HepG2 (cell line): Measurements from ENCODE around the gene WNT1. TPM values are rescaled to one million over a fixed set of nuclear protein-coding genes. Genes with fewer than 3 reads are reported as not detected.

ENCODE experiments used
- BCL3 ChIP-seq: sonication (generic); formaldehyde crosslinking; IDR thresholded peaks from 2 replicates; pipeline ENCODE4 v1.5.1; 2020; ENCODE audit warnings: mild to moderate bottlenecking, missing genetic modification reagents, moderate library complexity
- NFE2 ChIP-seq: sonication (generic); formaldehyde crosslinking; IDR thresholded peaks from 2 replicates; pipeline ENCODE4 v1.4.0; 2020; ENCODE audit warnings: missing genetic modification reagents
- POLR2AphosphoS2 ChIP-seq: IDR thresholded peaks from 2 replicates; pipeline ENCODE4 v1.6.1; 2011; ENCODE audit warnings: low read depth, low read length, improper control_type of control experiment
- REPIN1 ChIP-seq: sonication (generic); formaldehyde crosslinking; IDR thresholded peaks from 2 replicates; pipeline ENCODE4 v1.8.0; 2022; ENCODE audit warnings: missing genetic modification reagents, low read depth, mild to moderate bottlenecking, borderline replicate concordance
- RNF2 ChIP-seq: fragments of 450-650 bp; conservative IDR thresholded peaks from 2 replicates; pipeline ENCODE4 v1.6.1; 2016; ENCODE audit warnings: low read depth
- RORA ChIP-seq: sonication (generic); formaldehyde crosslinking; IDR thresholded peaks from 2 replicates; pipeline ENCODE4 v1.5.0; 2020; ENCODE audit warnings: mild to moderate bottlenecking, missing genetic modification reagents, moderate library complexity
- RXRA ChIP-seq: sonication (generic); formaldehyde crosslinking; IDR thresholded peaks from 2 replicates; pipeline ENCODE4 v1.5.1; 2020; ENCODE audit warnings: missing genetic modification reagents
- ZBTB43 ChIP-seq: sonication (generic); formaldehyde crosslinking; conservative IDR thresholded peaks from 2 replicates; pipeline ENCODE4 v1.4.0; 2020; ENCODE audit warnings: missing genetic modification reagents
- ZNF276 ChIP-seq: sonication (generic); formaldehyde crosslinking; IDR thresholded peaks from 2 replicates; pipeline ENCODE4 v1.4.0; 2020; ENCODE audit warnings: mild to moderate bottlenecking, low read depth, missing genetic modification reagents
- polyA plus RNA-seq, 8 experiments: library from polyadenylated mRNA; depleted of rRNA in 3 of 8; stranded (reverse) in 7 of 8; unstranded in 1 of 8; fragments of >200 nt; fragmentation: Illumina TruSeq in 4 of 8; extraction: Trizol in 4 of 8; gene quantifications; 2 replicates each; pipeline versions ENCODE4 v1.2.1 to v1.2.3, GENCODE V29; 2011 to 2016; ENCODE audit warnings: low read depth in 4 of 8, missing spikeins in 1 of 8, mixed read lengths in 1 of 8; ENCODE audit not compliant: insufficient read depth in 1 of 8
- total RNA-seq, 5 experiments: library from RNA; depleted of rRNA; stranded (reverse); fragments of >200 nt; fragmentation: Illumina TruSeq; extraction: Trizol; gene quantifications; 2 replicates each; pipeline ENCODE4 v1.2.3, GENCODE V29; 2016; ENCODE audit warnings: low read depth in 1 of 5
- TF ChIP-seq, protein P1 (sequence below): sonication (generic); formaldehyde crosslinking; IDR thresholded peaks from 2 replicates; pipeline ENCODE4 v1.4.0; 2020; ENCODE audit warnings: missing genetic modification reagents, borderline replicate concordance
- TF ChIP-seq, protein P2 (sequence below): sonication (generic); formaldehyde crosslinking; IDR thresholded peaks from 2 replicates; pipeline ENCODE4 v1.4.0; 2020; ENCODE audit warnings: mild to moderate bottlenecking, missing genetic modification reagents
- TF ChIP-seq, protein P3 (sequence below): sonication (generic); formaldehyde crosslinking; IDR thresholded peaks from 2 replicates; pipeline ENCODE4 v1.5.0; 2020; ENCODE audit warnings: missing genetic modification reagents

Gene WNT1
- total and polyA plus RNA-seq, 2 of the 13 experiments (the other 11 are each of a cell fraction or from before 2014, with no cell fraction given), result not detected

- TF ChIP-seq, protein P1, sequence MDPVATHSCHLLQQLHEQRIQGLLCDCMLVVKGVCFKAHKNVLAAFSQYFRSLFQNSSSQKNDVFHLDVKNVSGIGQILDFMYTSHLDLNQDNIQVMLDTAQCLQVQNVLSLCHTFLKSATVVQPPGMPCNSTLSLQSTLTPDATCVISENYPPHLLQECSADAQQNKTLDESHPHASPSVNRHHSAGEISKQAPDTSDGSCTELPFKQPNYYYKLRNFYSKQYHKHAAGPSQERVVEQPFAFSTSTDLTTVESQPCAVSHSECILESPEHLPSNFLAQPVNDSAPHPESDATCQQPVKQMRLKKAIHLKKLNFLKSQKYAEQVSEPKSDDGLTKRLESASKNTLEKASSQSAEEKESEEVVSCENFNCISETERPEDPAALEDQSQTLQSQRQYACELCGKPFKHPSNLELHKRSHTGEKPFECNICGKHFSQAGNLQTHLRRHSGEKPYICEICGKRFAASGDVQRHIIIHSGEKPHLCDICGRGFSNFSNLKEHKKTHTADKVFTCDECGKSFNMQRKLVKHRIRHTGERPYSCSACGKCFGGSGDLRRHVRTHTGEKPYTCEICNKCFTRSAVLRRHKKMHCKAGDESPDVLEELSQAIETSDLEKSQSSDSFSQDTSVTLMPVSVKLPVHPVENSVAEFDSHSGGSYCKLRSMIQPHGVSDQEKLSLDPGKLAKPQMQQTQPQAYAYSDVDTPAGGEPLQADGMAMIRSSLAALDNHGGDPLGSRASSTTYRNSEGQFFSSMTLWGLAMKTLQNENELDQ, result no peak
- TF ChIP-seq NFE2 (CRISPR knock-in tag), result no peak
- TF ChIP-seq RNF2, result no peak
- TF ChIP-seq BCL3 (CRISPR knock-in tag), result no peak
- no peak for TF ChIP-seq ZBTB43 (CRISPR knock-in tag)
- TF ChIP-seq REPIN1, result no peak
- TF ChIP-seq RORA (CRISPR knock-in tag), result no peak
- no peak for TF ChIP-seq ZNF276 (CRISPR knock-in tag)
- TF ChIP-seq RXRA, result no peak
- TF ChIP-seq, protein P2, sequence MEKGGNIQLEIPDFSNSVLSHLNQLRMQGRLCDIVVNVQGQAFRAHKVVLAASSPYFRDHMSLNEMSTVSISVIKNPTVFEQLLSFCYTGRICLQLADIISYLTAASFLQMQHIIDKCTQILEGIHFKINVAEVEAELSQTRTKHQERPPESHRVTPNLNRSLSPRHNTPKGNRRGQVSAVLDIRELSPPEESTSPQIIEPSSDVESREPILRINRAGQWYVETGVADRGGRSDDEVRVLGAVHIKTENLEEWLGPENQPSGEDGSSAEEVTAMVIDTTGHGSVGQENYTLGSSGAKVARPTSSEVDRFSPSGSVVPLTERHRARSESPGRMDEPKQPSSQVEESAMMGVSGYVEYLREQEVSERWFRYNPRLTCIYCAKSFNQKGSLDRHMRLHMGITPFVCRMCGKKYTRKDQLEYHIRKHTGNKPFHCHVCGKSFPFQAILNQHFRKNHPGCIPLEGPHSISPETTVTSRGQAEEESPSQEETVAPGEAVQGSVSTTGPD (CRISPR knock-in tag), result no peak
- TF ChIP-seq, protein P3, sequence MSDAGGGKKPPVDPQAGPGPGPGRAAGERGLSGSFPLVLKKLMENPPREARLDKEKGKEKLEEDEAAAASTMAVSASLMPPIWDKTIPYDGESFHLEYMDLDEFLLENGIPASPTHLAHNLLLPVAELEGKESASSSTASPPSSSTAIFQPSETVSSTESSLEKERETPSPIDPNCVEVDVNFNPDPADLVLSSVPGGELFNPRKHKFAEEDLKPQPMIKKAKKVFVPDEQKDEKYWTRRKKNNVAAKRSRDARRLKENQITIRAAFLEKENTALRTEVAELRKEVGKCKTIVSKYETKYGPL, result no peak
- TF ChIP-seq POLR2AphosphoS2, result no peak
Measured at GRCh38 chr12:48961331-48961730, 16.8 kb upstream of the WNT1 start (continued).
